CD14-positive monocyte (primary cell): ENCODE data around the gene CPNE4. TPM values are rescaled to one million over a fixed set of nuclear protein-coding genes. Genes with fewer than 3 reads are reported as not detected.

Experiments
- DNase-seq, 3 donors: peaks; one replicate each; pipeline ENCODE4 v3.0.0-alpha.2; 2011 to 2022
- H2AFZ ChIP-seq: 2 replicates; pipeline ENCODE4 v1.6.0; 2012; ENCODE audit warnings: mild to moderate bottlenecking, low read depth, low read length, inconsistent platforms; ENCODE audit not compliant: insufficient read depth, poor library complexity, severe bottlenecking
- H3K27ac ChIP-seq, 2 donors: 1 replicate in 1 of 2; 2 replicates in 1 of 2; pipeline ENCODE4 v1.5.1; 2012 to 2013; ENCODE audit warnings: low read length in 2 of 2, control low read depth in 1 of 2, inconsistent platforms in 1 of 2, low read depth in 1 of 2, mild to moderate bottlenecking in 1 of 2
- H3K27me3 ChIP-seq, 2 donors: one replicate each; pipeline versions ENCODE4 v1.6.0 to v1.6.1; 2011 to 2013; ENCODE audit warnings: low read length in 2 of 2; ENCODE audit not compliant: control insufficient read depth in 2 of 2, insufficient read depth in 2 of 2
- H3K36me3 ChIP-seq, 2 donors: replicated peaks in 1 of 2; 1 replicate in 1 of 2; 2 replicates in 1 of 2; pipeline versions ENCODE4 v1.5.1 to v1.6.1; 2012 to 2013; ENCODE audit warnings: low read length in 2 of 2, control low read depth in 1 of 2, inconsistent platforms in 1 of 2, mild to moderate bottlenecking in 1 of 2; ENCODE audit not compliant: insufficient read depth in 2 of 2, control insufficient read depth in 1 of 2
- H3K4me1 ChIP-seq, 2 donors: 1 replicate in 1 of 2; 2 replicates in 1 of 2; pipeline versions ENCODE4 v1.5.1 to v1.6.1; 2012 to 2013; ENCODE audit warnings: low read length in 2 of 2, control low read depth in 1 of 2, inconsistent platforms in 1 of 2, mild to moderate bottlenecking in 1 of 2, moderate library complexity in 1 of 2; ENCODE audit not compliant: insufficient read depth in 2 of 2, control insufficient read depth in 1 of 2
- H3K4me2 ChIP-seq: replicated peaks from 2 replicates; pipeline ENCODE3; 2012; ENCODE audit warnings: low read length, moderate library complexity, mild to moderate bottlenecking; ENCODE audit not compliant: poor library complexity, severe bottlenecking; ENCODE audit errors: extremely low read depth
- H3K4me3 ChIP-seq, 3 experiments: fragments of 200-600 bp in 1 of 3; sonication (generic) in 1 of 3; replicated peaks in 1 of 3; 1 replicate in 2 of 3; 2 replicates in 1 of 3; pipeline ENCODE4 v1.5.1; 2011 to 2013; ENCODE audit warnings: low read length in 3 of 3, mild to moderate bottlenecking in 3 of 3, control low read depth in 2 of 3, low read depth in 2 of 3, inconsistent platforms in 1 of 3, moderate library complexity in 1 of 3
- H3K79me2 ChIP-seq: 2 replicates; pipeline ENCODE4 v1.6.0; 2012; ENCODE audit warnings: mild to moderate bottlenecking, control low read depth, inconsistent platforms, low read length, moderate library complexity; ENCODE audit not compliant: insufficient read depth
- H3K9ac ChIP-seq: 2 replicates; pipeline ENCODE4 v1.6.0; 2017; ENCODE audit warnings: low read length, mild to moderate bottlenecking; ENCODE audit not compliant: insufficient read depth, poor library complexity, severe bottlenecking
- H3K9me3 ChIP-seq, 2 donors: replicated peaks in 1 of 2; 1 replicate in 1 of 2; 2 replicates in 1 of 2; pipeline versions ENCODE4 v1.5.1 to v1.6.1; 2012 to 2013; ENCODE audit warnings: low read length in 2 of 2, control low read depth in 1 of 2; ENCODE audit not compliant: control insufficient read depth in 1 of 2, insufficient read depth in 1 of 2
- H4K20me1 ChIP-seq: 2 replicates; pipeline ENCODE4 v1.6.0; 2012; ENCODE audit warnings: mild to moderate bottlenecking, low read length, control low read depth, moderate library complexity; ENCODE audit not compliant: insufficient read depth
- H3K27ac Mint-ChIP-seq, 7 donors: one replicate each; pipeline ENCODE4 v1.8.0; 2020; ENCODE audit warnings: mild to moderate bottlenecking in 7 of 7, mixed read lengths in 7 of 7, moderate library complexity in 6 of 7, inconsistent platforms in 2 of 7
- H3K27me3 Mint-ChIP-seq, 3 donors: one replicate each; pipeline ENCODE4 v1.8.0; 2021 to 2022; ENCODE audit warnings: low read depth in 3 of 3, mild to moderate bottlenecking in 3 of 3, mixed read lengths in 3 of 3, moderate library complexity in 3 of 3, inconsistent platforms in 1 of 3
- H3K36me3 Mint-ChIP-seq, 2 donors: one replicate each; pipeline ENCODE4 v1.8.0; 2020; ENCODE audit warnings: mixed read lengths in 2 of 2, inconsistent platforms in 1 of 2, mild to moderate bottlenecking in 1 of 2
- H3K4me1 Mint-ChIP-seq: one replicate; pipeline ENCODE4 v1.8.0; 2020; ENCODE audit warnings: mild to moderate bottlenecking, mixed read lengths
- H3K4me3 Mint-ChIP-seq, 2 donors: one replicate each; pipeline ENCODE4 v1.8.0; 2020; ENCODE audit warnings: mild to moderate bottlenecking in 2 of 2, mixed read lengths in 2 of 2, moderate library complexity in 1 of 2
- H3K9me3 Mint-ChIP-seq, 7 donors: one replicate each; pipeline ENCODE4 v1.8.0; 2020 to 2022; ENCODE audit warnings: mixed read lengths in 7 of 7, mild to moderate bottlenecking in 6 of 7, moderate library complexity in 6 of 7, inconsistent platforms in 2 of 7
- CTCF ChIP-seq: fragments of 200-600 bp; IDR thresholded peaks from one replicate; pipeline ENCODE4 v1.8.0; 2022; ENCODE audit warnings: antibody characterized with exemption, mild to moderate bottlenecking
- WGBS: methylation state at CpG from one replicate; pipeline ENCODE4 v1.1.5; 2013; ENCODE audit warnings: missing lambda C conversion rate; ENCODE audit not compliant: insufficient coverage; 5-methylcytosine and 5-hydroxymethylcytosine counted together
- intact Hi-C, 2 donors: fragments of 100-400 bp; cut with micrococcal nuclease; formaldehyde crosslinking; loops; one replicate each; pipeline versions ENCODE4 v1.15.0 to v1.15.1; 2023
- polyA plus RNA-seq, 3 donors: library from polyadenylated mRNA; depleted of rRNA in 1 of 3; unstranded in 2 of 3; stranded (reverse) in 1 of 3; fragments of 300-500 nt in 2 of 3; fragments of >200 nt in 1 of 3; fragmentation: Illumina TruSeq in 2 of 3; gene quantifications; 1 replicate in 2 of 3; 2 replicates in 1 of 3; pipeline ENCODE4 v1.2.3, GENCODE V29; 2012 to 2021

Gene CPNE4
- polyA plus RNA-seq, 3 donors: not detected

- intact Hi-C loops: loop anchor here in 1 of 2 donors (10.0 kb wide), 1 partner anchor 999 kb away; no protein-coding TSS in a partner anchor
- H3K27me3 ChIP-seq: peaks cover 45 to 71% of the 10 kb centered on the region in 2 donors
- TF ChIP-seq CTCF: no peak
- H3K4me2 ChIP-seq: peak overlapping the region; percentile 23
- H4K20me1 ChIP-seq: no peaks in the 10 kb centered on the region
- H3K4me3 ChIP-seq: peak overlapping the region in 1 of 3 experiments; percentile 31
- peaks cover 2 to 20% (median 10%) of the 10 kb centered on the region in 7 donors for H3K9me3 Mint-ChIP-seq
- H3K36me3 Mint-ChIP-seq: peaks cover 5% of the 10 kb centered on the region in 2 donors
- peak overlapping the region; percentile 6 to 89 for H3K4me3 Mint-ChIP-seq
- DNase-seq: peak in 2 of 3 donors; percentile 1 to 13
- no peaks in the 10 kb centered on the region for H3K79me2 ChIP-seq
- no peak overlapping the region for H2AFZ ChIP-seq
- no peaks in the 10 kb centered on the region for H3K36me3 ChIP-seq
- peaks cover 10 to 18% of the 10 kb centered on the region in 2 donors for H3K4me1 ChIP-seq
- H3K27me3 Mint-ChIP-seq: peaks cover 46 to 58% (median 49%) of the 10 kb centered on the region in 3 donors
- no peak overlapping the region for H3K9ac ChIP-seq
- WGBS: 3% methylated on average over 5 of the region's 14 CpGs
- H3K27ac ChIP-seq: no peak overlapping the region
- peaks cover 17% of the 10 kb centered on the region for H3K4me1 Mint-ChIP-seq
- H3K9me3 ChIP-seq: peaks cover 6 to 9% of the 10 kb centered on the region in 2 donors
- H3K27ac Mint-ChIP-seq: no peak overlapping the region
These were observed 723 bp downstream of the CPNE4 start for GRCh38 chr3:132034097-132034485.

- H3K36me3 Mint-ChIP-seq: peaks cover 5% of the 10 kb centered on the region in 2 donors
- H3K27me3 Mint-ChIP-seq: peaks cover 46 to 59% (median 49%) of the 10 kb centered on the region in 3 donors
- H2AFZ ChIP-seq: no peak overlapping the region
- peaks cover 6 to 9% of the 10 kb centered on the region in 2 donors for H3K9me3 ChIP-seq
- peaks cover 17% of the 10 kb centered on the region for H3K4me1 Mint-ChIP-seq
- no peak overlapping the region for H3K4me3 ChIP-seq
- peak overlapping the region in 1 of 2 donors; percentile 89 for H3K4me3 Mint-ChIP-seq
- DNase-seq: no peak
- H3K27ac Mint-ChIP-seq: no peak overlapping the region
- H3K9ac ChIP-seq: no peak overlapping the region
- H3K4me1 ChIP-seq: peaks cover 10 to 18% of the 10 kb centered on the region in 2 donors
- 9% methylated on average over 7 of the region's 15 CpGs for WGBS
- no peak overlapping the region for H3K4me2 ChIP-seq
- H3K27ac ChIP-seq: no peak overlapping the region
- peaks cover 2 to 20% (median 10%) of the 10 kb centered on the region in 7 donors for H3K9me3 Mint-ChIP-seq
- no peaks in the 10 kb centered on the region for H4K20me1 ChIP-seq
- intact Hi-C loops: loop anchor here in 1 of 2 donors (10.0 kb wide), 1 partner anchor 999 kb away; no protein-coding TSS in a partner anchor
- H3K27me3 ChIP-seq: peaks cover 45 to 71% of the 10 kb centered on the region in 2 donors
- H3K36me3 ChIP-seq: no peaks in the 10 kb centered on the region
- no peak for TF ChIP-seq CTCF
- no peaks in the 10 kb centered on the region for H3K79me2 ChIP-seq
These were observed 1.3 kb downstream of the CPNE4 start for GRCh38 chr3:132033471-132033870.
